Loucy (cell line): ENCODE measurements around the gene MLST8.
"Not testable (repeated sequence)": the region's sequence is repeated elsewhere in the genome, so short reads cannot be mapped to it uniquely, and the experiment has no call there.

Source experiments
- H2AFZ ChIP-seq: fragments of 200-600 bp; sonication (generic); 2 replicates; pipeline ENCODE4 v1.6.0; 2016; ENCODE audit warnings: antibody characterized with exemption, mild to moderate bottlenecking, low read length, moderate library complexity
- H3F3A ChIP-seq: fragments of 200-600 bp; 2 replicates; pipeline ENCODE4 v1.6.0; 2016; ENCODE audit warnings: antibody characterized with exemption, low read depth, mild to moderate bottlenecking
- H3K27me3 ChIP-seq: fragments of 200-600 bp; sonication (generic); 2 replicates; pipeline ENCODE4 v1.6.1; 2014; ENCODE audit warnings: low read length, mild to moderate bottlenecking; ENCODE audit not compliant: insufficient read depth, poor library complexity, severe bottlenecking
- H3K36me3 ChIP-seq: fragments of 200-600 bp; sonication (generic); 2 replicates; pipeline ENCODE4 v1.6.1; 2016; ENCODE audit warnings: low read length; ENCODE audit not compliant: insufficient read depth
- H3K4me1 ChIP-seq: fragments of 200-600 bp; sonication (generic); 2 replicates; pipeline ENCODE4 v1.5.1; 2014; ENCODE audit warnings: low read length, mild to moderate bottlenecking; ENCODE audit not compliant: insufficient read depth, poor library complexity, severe bottlenecking
- H3K4me2 ChIP-seq: fragments of 200-600 bp; sonication (generic); 2 replicates; pipeline ENCODE4 v1.6.0; 2014; ENCODE audit warnings: antibody characterized with exemption, low read length, low read depth, mild to moderate bottlenecking; ENCODE audit not compliant: poor library complexity, severe bottlenecking
- H3K4me3 ChIP-seq: fragments of 200-600 bp; sonication (generic); 2 replicates; pipeline ENCODE4 v1.5.1; 2014; ENCODE audit warnings: low read length, mild to moderate bottlenecking, mixed read lengths; ENCODE audit not compliant: poor library complexity, severe bottlenecking
- H3K79me2 ChIP-seq: fragments of 200-600 bp; sonication (generic); 2 replicates; pipeline ENCODE4 v1.6.1; 2014; ENCODE audit warnings: low read length; ENCODE audit not compliant: insufficient read depth
- H3K9ac ChIP-seq: fragments of 200-600 bp; sonication (generic); 2 replicates; pipeline ENCODE4 v1.6.0; 2014; ENCODE audit warnings: mild to moderate bottlenecking, low read depth, low read length, moderate library complexity; ENCODE audit not compliant: poor library complexity, severe bottlenecking
- H3K9me2 ChIP-seq: fragments of 200-600 bp; sonication (generic); replicated peaks from 2 replicates; pipeline ENCODE4 v1.6.1; 2016; ENCODE audit warnings: low read depth, low read length, mixed read lengths
- H3K9me3 ChIP-seq: fragments of 200-600 bp; sonication (generic); 2 replicates; pipeline ENCODE4 v1.6.1; 2014; ENCODE audit warnings: mild to moderate bottlenecking, antibody characterized with exemption, low read length, low read depth; ENCODE audit not compliant: insufficient read depth
- H4K20me1 ChIP-seq: fragments of 200-600 bp; sonication (generic); 2 replicates; pipeline ENCODE4 v1.6.0; 2014; ENCODE audit warnings: antibody characterized with exemption, low read length, mild to moderate bottlenecking; ENCODE audit not compliant: insufficient read depth, poor library complexity, severe bottlenecking
- EZH2phosphoT487 ChIP-seq: fragments of 200-600 bp; IDR thresholded peaks from 2 replicates; pipeline ENCODE4 v1.6.1; 2018; ENCODE audit warnings: antibody characterized with exemption, mild to moderate bottlenecking, moderate library complexity, borderline replicate concordance
- TF ChIP-seq, protein P1 (sequence below): fragments of 200-600 bp; sonication (generic); conservative IDR thresholded peaks from 2 replicates; pipeline ENCODE4 v1.5.1; 2014; ENCODE audit warnings: mild to moderate bottlenecking, antibody characterized with exemption, low read length

Gene MLST8

DNA sequence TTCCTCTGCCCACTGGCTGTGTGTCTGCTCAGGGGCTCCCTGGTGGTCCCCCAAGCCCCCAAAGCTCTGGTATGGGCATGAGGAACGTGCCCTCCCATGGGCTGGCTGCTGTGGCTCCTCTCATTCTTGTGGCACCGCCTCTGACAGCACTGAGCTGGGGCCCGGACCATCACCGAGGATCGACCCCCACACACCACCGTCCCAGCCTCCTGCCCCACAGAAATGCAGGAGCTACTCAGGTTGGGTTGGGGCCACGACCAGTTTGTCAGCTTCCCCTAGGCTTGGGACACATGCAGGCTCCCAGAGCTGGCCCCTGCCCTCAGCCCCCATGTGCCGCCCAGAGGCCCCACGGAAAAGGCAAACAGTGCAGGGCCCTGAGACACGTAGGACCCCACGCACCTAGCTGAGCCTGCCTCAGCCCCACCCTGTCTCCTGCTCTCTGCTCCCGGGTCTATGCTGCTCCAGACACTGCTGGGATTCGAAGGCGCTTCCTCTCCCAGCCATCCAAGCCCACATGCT lies 5.6 kb upstream of the MLST8 start:
- no peak overlapping the region for H2AFZ ChIP-seq
- no peak overlapping the region for H3K9ac ChIP-seq
- no peaks in the 10 kb centered on the region for H3K27me3 ChIP-seq
- H4K20me1 ChIP-seq, result no peaks in the 10 kb centered on the region
- H3K79me2 ChIP-seq, result no peaks in the 10 kb centered on the region
- H3F3A ChIP-seq, result no peaks in the 10 kb centered on the region
- no peaks in the 10 kb centered on the region for H3K9me3 ChIP-seq
- H3K4me2 ChIP-seq, result no peak overlapping the region
- TF ChIP-seq EZH2phosphoT487, result no peak
- TF ChIP-seq, protein P1, sequence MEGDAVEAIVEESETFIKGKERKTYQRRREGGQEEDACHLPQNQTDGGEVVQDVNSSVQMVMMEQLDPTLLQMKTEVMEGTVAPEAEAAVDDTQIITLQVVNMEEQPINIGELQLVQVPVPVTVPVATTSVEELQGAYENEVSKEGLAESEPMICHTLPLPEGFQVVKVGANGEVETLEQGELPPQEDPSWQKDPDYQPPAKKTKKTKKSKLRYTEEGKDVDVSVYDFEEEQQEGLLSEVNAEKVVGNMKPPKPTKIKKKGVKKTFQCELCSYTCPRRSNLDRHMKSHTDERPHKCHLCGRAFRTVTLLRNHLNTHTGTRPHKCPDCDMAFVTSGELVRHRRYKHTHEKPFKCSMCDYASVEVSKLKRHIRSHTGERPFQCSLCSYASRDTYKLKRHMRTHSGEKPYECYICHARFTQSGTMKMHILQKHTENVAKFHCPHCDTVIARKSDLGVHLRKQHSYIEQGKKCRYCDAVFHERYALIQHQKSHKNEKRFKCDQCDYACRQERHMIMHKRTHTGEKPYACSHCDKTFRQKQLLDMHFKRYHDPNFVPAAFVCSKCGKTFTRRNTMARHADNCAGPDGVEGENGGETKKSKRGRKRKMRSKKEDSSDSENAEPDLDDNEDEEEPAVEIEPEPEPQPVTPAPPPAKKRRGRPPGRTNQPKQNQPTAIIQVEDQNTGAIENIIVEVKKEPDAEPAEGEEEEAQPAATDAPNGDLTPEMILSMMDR, result no peak
- no peaks in the 10 kb centered on the region for H3K9me2 ChIP-seq
- H3K36me3 ChIP-seq, result no peaks in the 10 kb centered on the region
- H3K4me1 ChIP-seq, result no peaks in the 10 kb centered on the region
- no peak overlapping the region for H3K4me3 ChIP-seq

DNA sequence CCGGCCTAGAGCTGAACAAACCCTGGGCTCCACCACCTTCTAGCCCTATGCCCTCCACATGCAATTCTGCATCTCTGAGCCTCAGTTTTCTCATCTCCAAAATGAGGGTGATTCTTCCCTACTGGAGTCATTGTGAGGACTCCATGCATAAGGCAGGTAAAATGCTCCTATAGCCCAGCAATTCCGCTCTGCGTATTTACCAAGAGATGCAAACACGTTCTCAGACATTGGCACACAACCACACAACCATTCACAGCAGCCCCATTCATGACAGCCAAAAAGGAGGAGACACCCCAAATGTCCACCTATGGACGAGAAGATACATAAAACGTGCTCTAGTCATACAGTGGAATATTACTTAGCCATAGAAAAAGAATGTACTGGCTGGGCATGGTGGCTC lies 4.9 kb upstream of the MLST8 start:
- Histone ChIP-seq H3F3A (no peaks in the 10 kb centered on the region), H3K36me3 (no peaks in the 10 kb centered on the region), H2AFZ (no peak overlapping the region), H4K20me1 (no peaks in the 10 kb centered on the region), H3K4me3 (no peak overlapping the region), H3K4me1 (no peaks in the 10 kb centered on the region), H3K4me2 (no peak overlapping the region), H3K9me2 (no peaks in the 10 kb centered on the region), H3K9me3 (no peaks in the 10 kb centered on the region), H3K79me2 (no peaks in the 10 kb centered on the region), H3K27me3 (no peaks in the 10 kb centered on the region), H3K9ac (no peak overlapping the region)
- TF ChIP-seq, protein P1, result no peak
- no peak for TF ChIP-seq EZH2phosphoT487

DNA sequence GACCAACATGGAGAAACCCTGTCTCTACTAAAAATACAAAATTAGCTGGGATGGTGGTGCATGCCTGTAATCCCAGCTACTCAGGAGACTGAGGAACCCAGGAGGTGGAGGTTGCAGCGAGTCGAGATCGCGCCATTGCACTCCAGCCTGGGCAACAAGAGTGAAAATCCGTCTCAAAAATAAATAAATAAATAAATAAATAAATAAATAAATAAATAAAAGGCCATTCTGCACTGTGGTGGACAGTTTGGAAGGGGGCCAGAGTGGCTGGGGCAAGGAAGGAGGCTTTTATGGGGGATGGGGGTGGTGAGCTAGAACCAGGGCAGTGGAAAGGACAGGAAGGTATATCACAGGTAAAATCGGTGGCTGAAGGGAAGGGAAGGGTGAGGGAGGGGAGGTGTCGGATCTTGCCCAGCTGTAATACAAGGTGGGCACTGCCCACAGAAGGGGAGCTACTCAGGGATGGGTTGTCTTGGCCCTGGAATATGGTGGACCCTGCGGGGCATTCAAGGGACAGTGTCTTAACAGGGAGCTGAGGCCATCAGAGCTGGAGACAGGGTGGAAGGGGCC lies 2.0 kb upstream of the MLST8 start:
- not testable (repeated sequence) for H3K4me1 ChIP-seq, H3K4me3 ChIP-seq

DNA sequence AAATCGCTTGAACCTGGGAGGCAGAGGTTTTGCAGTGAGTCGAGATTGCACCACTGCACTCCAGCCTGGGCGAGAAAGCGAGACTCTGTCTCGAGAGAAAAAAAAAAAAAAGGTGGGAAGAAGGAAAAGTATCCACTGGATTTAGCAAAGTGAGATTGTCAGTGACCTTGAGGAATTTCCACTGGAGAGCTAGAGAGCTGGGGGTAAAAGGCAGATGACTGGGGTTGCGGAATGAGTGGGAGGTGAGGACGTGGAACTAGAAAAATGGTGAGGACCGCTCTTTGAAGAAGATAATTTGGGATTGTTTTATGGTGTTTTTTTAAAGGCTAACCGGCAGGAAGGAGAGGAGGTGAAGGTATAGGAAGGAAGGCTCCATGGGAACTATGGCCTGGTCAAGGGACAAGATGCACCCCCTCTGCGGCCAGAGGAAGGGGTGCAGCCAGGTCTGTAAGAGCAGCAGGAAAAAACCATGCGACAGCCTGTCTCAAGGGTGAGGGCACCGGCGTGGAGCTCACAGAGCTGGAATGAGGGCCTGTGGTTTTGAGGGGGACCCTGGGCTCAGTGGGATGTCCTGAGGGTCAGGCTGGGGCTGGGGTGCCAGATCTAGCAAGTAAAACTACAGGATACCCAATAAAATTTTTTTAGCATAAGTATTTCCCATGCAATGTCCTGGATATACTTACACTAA lies 694 bp upstream of the MLST8 start:
- Histone ChIP-seq H3K9me3 (no peaks in the 10 kb centered on the region), H3K4me3 (peak overlapping the region; percentile 82), H3K4me1 (no peaks in the 10 kb centered on the region), H3K36me3 (no peaks in the 10 kb centered on the region), H3K4me2 (peak overlapping the region; percentile 81), H4K20me1 (no peaks in the 10 kb centered on the region), H3K79me2 (peaks cover 6% of the 10 kb centered on the region; the same call in 1 of the 2 replicates), H2AFZ (peak overlapping the region; percentile 71), H3F3A (no peaks in the 10 kb centered on the region), H3K9ac (peak overlapping the region; percentile 79), H3K9me2 (no peaks in the 10 kb centered on the region), H3K27me3 (no peaks in the 10 kb centered on the region)
- TF ChIP-seq, protein P1, result no peak
- no peak for TF ChIP-seq EZH2phosphoT487

More for the DNA sequence above, 2.0 kb upstream of the MLST8 start:
- H3K79me2 ChIP-seq, H3K27me3 ChIP-seq, H4K20me1 ChIP-seq, H2AFZ ChIP-seq, H3F3A ChIP-seq, H3K4me2 ChIP-seq, H3K9ac ChIP-seq, H3K9me3 ChIP-seq, H3K9me2 ChIP-seq, H3K36me3 ChIP-seq: not testable (repeated sequence)
